ENCODE results near the gene GPR153. TPM values are rescaled to one million over a fixed set of nuclear protein-coding genes. Genes with fewer than 3 reads are reported as not detected.

GPR153 gene
- total RNA-seq, 4 donors from 2014 or later, result 5.6 to 12.3 (median 10.2) TPM

DNA sequence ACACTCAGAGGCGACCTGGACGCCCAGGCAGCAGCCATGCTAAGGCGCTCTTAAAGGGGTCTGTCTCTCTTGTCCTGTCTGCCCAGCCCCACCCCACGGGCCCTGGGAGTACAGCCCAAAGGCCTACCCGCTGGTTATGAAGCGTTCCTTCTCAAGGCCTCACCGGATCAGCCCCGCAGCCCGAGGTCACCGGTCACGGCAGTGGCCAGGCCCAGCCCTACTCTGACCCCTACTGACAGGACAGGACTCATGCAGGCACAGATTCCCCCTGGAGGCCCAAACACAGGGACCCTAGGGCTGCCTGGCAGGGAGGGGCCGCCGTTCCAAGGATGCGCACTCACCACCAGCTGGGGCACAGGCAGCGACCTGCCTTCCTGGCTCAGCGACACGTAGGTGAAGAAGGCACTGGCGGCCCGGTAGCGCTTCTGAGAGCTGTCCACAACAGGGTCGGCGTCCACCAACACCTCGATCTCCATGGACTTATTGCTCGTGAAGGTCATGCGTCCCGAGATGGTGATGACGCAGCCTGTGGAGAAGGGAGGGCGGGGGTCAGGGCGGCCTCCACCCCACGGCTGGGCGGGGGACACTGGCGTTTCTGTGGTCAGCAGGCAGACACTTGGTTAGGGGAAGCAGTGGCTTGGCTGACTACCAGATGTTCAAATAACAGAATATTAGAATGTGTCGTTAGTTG lies 20.0 kb upstream of the GPR153 start:
- H3K27me3 ChIP-seq, result no peaks in the 10 kb centered on the region
- H3K27ac ChIP-seq, result no peak overlapping the region
- TF ChIP-seq, protein P1, sequence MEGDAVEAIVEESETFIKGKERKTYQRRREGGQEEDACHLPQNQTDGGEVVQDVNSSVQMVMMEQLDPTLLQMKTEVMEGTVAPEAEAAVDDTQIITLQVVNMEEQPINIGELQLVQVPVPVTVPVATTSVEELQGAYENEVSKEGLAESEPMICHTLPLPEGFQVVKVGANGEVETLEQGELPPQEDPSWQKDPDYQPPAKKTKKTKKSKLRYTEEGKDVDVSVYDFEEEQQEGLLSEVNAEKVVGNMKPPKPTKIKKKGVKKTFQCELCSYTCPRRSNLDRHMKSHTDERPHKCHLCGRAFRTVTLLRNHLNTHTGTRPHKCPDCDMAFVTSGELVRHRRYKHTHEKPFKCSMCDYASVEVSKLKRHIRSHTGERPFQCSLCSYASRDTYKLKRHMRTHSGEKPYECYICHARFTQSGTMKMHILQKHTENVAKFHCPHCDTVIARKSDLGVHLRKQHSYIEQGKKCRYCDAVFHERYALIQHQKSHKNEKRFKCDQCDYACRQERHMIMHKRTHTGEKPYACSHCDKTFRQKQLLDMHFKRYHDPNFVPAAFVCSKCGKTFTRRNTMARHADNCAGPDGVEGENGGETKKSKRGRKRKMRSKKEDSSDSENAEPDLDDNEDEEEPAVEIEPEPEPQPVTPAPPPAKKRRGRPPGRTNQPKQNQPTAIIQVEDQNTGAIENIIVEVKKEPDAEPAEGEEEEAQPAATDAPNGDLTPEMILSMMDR (IDR thresholded peaks at IDR 0.05), result peak in 2 of 6 experiments; percentile 20 to 21
- TF ChIP-seq POLR2A (IDR thresholded peaks at IDR 0.05), result no peak
- H3K4me1 ChIP-seq, result peaks cover 0 to 13% (median 5%) of the 10 kb centered on the region in 3 donors
- peaks cover 0 to 17% (median 0%) of the 10 kb centered on the region in 3 donors for H3K36me3 ChIP-seq
- H3K4me3 ChIP-seq, result no peak overlapping the region
- WGBS, 2 donors, result 75 to 83% methylated on average over 6 to 10 of the region's 33 CpGs
- no peaks in the 10 kb centered on the region for H3K9me3 ChIP-seq
- DNase-seq, result no peak
- intact Hi-C loops (cut with DNase I), result no loop called here

DNA sequence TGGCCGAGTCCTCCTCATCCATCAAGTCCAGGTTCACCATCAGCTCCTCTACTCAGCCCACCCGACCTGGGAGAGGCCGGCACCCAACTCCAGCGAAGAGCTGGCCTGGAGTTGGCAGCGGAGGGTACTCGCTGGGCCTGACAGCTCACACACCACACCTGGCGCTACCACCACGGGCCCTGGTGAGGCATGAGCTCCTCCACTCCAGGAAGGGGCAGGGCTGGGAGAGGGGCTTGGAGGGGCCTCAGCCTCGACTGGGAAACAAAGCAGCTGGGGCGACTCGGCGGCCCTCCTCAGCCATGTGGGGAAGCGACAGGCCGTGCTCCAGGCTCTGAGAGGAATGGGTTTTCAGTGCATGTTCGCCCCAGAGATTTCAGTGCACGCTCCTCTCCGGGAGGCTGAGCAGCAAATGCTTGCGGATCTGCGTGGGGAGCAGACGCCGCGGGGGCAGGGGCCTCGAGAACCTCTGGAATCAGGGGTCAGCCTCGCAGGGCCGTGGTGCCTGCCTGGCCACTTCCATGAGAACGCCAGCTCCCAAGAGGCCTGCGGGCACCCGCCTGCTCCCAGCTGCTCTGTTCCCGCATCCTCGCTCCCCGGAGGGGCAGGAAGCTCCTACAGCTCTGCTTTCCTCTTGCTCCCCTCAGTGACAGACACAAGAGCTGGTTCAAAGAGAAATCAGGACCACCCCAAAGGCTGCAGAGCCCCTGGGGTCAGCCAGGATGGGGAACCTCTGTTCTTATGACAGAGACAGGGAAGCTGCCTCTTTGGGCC lies 18.9 kb upstream of the GPR153 start:
- Histone ChIP-seq H3K27ac (no peak overlapping the region), H3K4me1 (peaks cover 0 to 16% (median 7%) of the 10 kb centered on the region in 3 donors), H3K9me3 (no peaks in the 10 kb centered on the region), H3K4me3 (no peak overlapping the region), H3K36me3 (peaks cover 0 to 17% (median 0%) of the 10 kb centered on the region in 3 donors), H3K27me3 (no peaks in the 10 kb centered on the region)
- no peak for TF ChIP-seq POLR2A (IDR thresholded peaks at IDR 0.05)
- TF ChIP-seq, protein P1 (IDR thresholded peaks at IDR 0.05), result no peak
- WGBS, 2 donors, result 96 to 100% methylated on average over 2 to 19 of the region's 31 CpGs
- no peak for DNase-seq
- intact Hi-C loops (cut with DNase I), result no loop called here

DNA sequence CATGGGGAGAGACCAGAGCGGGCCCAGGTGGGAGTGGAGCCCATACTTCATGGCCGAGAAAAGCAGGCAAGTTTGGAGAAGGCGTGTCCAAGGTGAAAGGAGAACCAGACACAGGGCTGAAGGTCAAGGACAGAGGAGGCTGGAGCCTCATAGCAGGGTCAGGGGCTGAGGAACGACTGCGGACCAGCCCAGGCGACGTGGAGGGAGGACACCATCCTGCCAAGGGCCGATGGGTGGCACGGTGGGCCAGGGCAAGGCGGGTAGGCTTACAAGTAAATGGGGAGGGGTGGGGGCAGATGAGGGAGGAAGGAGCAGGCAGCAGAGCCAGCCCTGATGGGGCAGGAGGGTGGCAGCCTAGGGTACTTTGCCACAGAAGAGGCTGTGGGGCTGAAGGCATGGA lies 18.2 kb upstream of the GPR153 start:
- intact Hi-C loops (cut with DNase I), result no loop called here
- Histone ChIP-seq H3K27ac (no peak overlapping the region), H3K4me3 (no peak overlapping the region), H3K9me3 (no peaks in the 10 kb centered on the region), H3K27me3 (no peaks in the 10 kb centered on the region), H3K36me3 (peaks cover 0 to 17% (median 0%) of the 10 kb centered on the region in 3 donors), H3K4me1 (peaks cover 0 to 16% (median 7%) of the 10 kb centered on the region in 3 donors)
- TF ChIP-seq, protein P1 (IDR thresholded peaks at IDR 0.05), result no peak
- no peak for TF ChIP-seq POLR2A (IDR thresholded peaks at IDR 0.05)
- 94 to 95% methylated on average over 10 of the region's 10 CpGs for WGBS, 2 donors
- DNase-seq, result no peak

DNA sequence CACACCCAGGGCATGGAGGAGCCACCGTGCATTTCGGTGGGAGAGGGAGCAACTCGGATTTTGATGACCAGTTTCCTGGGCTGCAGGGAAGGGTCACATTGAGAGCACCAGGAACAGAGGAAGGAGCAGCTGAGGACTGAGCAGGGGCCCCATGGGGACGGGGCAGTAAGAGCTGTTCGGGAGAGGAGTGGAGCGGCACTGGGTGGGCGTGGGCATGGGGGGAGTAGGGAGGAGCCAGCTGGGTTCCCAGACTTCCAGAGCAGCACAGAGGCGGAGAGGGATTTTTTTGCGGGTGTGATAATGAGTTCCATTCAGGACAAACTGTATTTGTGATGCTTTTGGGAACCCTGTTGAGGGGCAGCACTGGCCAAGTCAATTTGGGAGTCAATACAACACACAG lies 17.4 kb upstream of the GPR153 start:
- no peaks in the 10 kb centered on the region for H3K27me3 ChIP-seq
- WGBS, 2 donors, result 70 to 73% methylated on average over 9 of the region's 9 CpGs
- no peak for DNase-seq
- peaks cover 0 to 22% (median 10%) of the 10 kb centered on the region in 3 donors for H3K4me1 ChIP-seq
- TF ChIP-seq, protein P1 (IDR thresholded peaks at IDR 0.05), result no peak
- no peak for TF ChIP-seq POLR2A (IDR thresholded peaks at IDR 0.05)
- H3K4me3 ChIP-seq, result no peak overlapping the region
- H3K27ac ChIP-seq, result no peak overlapping the region
- no peaks in the 10 kb centered on the region for H3K9me3 ChIP-seq
- H3K36me3 ChIP-seq, result peaks cover 0 to 17% (median 0%) of the 10 kb centered on the region in 3 donors
- intact Hi-C loops (cut with DNase I), result no loop called here
